Measurements from ENCODE around the gene STAC3.

The STAC3 gene

GRCh38 chr12:57254506-57255280 is 3.7 kb upstream of the STAC3 start:
- no peak for DNase-seq

GRCh38 chr12:57250541-57250940 is 446 bp downstream of the STAC3 start:
- no peak for DNase-seq

DNA sequence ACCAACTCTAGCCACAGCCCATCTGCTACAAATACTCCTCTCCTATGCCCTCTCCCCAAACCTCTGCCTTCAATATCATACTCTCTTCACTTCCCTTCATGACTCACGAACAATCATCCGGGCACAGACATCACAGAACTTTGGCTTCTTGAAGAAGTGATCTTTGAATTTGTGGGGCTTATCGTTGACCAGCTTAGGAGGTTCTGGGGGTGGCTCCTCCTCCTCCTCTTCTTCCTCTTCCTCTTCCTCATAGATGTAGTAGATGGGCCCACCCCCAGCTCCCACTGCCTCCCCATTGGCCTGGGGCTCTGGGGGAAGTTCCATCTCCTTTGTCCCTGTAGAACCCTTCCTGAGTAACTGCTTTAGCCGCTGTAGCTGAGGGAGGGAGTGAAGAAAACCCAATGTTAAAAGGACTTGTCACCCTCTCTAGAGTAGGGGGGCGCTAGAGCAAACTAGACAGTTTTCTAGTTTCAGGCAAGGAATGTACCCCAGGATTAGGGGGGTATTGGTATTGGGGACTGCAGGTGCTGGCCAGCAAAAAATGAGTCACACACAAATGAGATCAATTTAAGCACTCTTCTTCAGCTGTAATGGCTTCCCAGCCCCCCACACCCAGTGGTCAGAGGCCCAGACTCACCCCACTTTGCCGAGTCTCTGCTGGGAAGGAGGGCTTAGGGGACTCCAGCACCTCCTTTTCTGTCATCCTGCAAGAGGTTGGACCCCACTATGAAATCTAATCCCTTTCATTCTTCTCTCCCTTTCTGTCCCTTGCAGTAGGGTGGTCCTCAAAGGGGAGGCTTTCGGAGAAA is 1.8 kb downstream of the STAC3 start:
- DNase-seq, result no peak

- no peak for DNase-seq
Measured at GRCh38 chr12:57247041-57247440, 3.9 kb downstream of the STAC3 start.

- DNase-seq, result no peak
Measured at GRCh38 chr12:57244312-57244696, 6.7 kb downstream of the STAC3 start.

GRCh38 chr12:57243521-57244311 is 7.3 kb downstream of the STAC3 start:
- peak; percentile 67 for DNase-seq

GRCh38 chr12:57242691-57243454 is 8.1 kb downstream of the STAC3 start:
- peak; percentile 65 for DNase-seq

- DNase-seq, result no peak
Measured at GRCh38 chr12:57242329-57242690, 8.7 kb downstream of the STAC3 start.

- DNase-seq, result no peak
Measured at GRCh38 chr12:57241402-57242310, 9.3 kb downstream of the STAC3 start.

DNA sequence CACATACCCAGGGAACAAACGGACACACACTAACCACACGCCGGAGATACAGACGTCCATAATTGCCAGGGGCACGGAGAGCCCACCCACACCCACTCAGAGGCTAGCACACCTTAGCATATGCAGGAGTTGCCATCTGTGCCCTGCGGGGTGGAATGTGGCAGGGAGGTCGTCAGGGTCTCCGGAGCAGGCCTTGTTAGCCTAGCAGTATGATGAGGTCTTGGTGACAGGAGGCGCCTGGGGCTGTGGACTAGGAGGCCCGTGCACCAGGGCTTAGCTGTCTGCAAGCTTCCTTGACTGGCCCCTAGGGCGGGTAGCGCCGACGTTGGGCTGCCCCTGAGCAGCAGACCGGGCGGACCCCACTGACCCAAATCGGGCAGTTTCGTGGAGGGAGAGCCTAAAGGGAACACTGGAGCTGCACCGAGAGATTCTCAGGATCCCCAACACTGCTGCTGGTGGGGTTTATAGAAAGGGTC is 10.0 kb downstream of the STAC3 start:
- DNase-seq, result no peak

DNA sequence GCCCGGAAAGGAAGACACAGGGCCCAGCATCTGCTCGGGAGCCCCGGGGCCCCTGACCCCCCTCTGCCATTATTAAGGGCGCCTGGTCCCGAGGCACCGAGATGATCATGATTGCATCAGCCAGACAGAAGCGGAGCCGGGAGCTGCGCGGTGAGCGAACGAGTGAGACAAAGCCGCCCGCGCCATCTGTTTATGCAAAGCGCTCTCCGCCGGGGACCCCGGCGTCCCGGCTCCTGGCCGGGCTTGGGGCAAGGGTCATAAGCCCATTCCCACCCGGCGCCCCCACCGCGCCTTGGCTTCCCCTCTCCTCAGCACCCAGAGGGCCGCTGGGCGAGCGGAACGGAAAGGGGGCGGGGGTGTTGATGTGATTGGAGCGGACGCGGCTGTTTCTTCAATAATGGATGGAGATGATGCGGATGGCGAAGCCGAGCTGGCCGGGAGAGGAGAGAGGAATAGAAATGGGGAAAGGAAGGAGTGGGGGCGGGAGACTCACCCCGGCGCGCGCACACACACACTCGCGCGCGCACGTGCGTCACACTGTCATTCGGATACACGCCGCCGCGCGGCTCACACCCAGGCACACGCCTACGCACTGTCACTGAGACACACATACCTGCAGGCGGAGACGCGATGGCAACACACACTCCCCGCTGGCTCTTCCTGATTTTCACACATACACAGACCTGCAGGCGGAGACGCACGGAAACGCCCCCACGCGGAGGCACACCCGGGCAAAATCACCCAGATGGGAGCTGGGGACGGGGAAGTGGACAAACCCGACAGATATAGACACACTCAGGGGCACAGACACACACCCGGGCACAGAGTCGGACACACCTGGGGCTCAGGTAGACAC is 10.7 kb downstream of the STAC3 start:
- DNase-seq, result peak; percentile 75

DNA sequence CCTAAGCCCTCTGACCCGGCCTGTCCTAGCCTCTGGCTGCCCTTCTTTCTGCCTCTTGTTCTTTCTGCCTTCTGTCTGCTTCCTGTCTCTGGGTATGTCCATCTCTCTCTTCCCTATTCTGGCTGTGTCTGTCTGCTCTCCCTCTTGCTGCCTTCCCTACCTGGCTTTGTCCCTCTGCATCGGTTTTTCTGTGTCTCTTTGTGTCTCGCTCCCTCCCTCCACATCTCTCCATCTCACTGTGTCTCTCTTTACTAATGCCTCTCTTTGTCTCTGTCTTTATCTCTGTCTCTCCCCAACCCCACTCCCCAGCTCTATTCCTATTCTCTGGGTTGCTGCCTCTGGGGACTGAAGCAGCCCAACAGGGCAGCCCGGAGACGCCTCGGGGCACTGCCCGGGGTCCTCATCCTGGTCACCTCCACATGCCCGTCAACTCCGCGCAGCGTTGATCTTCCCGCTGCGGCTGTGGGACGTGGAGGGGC is 11.4 kb downstream of the STAC3 start:
- DNase-seq, result no peak

DNA sequence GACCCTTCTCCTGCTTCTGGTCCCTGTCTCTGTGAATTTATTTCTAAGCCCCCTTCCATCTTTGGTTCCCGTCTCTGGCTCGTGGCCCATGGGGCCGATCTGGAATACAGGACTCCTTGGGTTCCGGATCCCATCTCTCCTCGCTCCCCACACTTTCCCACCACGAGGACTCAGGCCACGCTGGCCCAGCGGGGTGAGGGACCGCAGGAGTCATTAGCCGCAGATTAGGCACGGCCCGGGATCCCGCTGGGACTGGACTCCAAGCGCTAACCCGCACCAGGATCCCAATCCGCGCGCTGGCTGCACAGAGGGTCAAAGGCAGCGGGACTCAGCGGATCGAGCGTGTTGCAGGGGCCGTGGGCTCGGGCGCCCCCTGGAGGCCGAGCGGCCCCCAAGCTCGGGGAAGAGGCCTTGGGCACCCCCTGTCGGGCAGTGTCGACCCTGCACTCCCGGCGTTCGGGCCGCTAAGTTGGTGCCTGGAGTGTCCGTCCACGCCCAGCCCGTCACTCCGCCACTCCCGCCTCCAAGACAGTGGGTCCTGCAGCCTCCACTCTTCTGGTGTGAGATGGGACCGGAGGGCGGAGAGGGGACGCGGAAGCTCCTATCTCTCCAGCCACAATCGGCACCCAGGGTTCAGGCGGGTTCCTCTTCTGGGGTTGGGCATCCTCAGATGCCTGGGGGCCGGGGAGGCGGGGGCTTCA is 12.0 kb downstream of the STAC3 start:
- DNase-seq, result peak; percentile 91

GRCh38 chr12:57237932-57238853 is 12.8 kb downstream of the STAC3 start:
- peak; percentile 46 for DNase-seq

- DNase-seq, result no peak
Measured at GRCh38 chr12:57237596-57237931, 13.4 kb downstream of the STAC3 start.

- peak; percentile 68 for DNase-seq
Measured at GRCh38 chr12:57236925-57237595, 13.9 kb downstream of the STAC3 start.

DNA sequence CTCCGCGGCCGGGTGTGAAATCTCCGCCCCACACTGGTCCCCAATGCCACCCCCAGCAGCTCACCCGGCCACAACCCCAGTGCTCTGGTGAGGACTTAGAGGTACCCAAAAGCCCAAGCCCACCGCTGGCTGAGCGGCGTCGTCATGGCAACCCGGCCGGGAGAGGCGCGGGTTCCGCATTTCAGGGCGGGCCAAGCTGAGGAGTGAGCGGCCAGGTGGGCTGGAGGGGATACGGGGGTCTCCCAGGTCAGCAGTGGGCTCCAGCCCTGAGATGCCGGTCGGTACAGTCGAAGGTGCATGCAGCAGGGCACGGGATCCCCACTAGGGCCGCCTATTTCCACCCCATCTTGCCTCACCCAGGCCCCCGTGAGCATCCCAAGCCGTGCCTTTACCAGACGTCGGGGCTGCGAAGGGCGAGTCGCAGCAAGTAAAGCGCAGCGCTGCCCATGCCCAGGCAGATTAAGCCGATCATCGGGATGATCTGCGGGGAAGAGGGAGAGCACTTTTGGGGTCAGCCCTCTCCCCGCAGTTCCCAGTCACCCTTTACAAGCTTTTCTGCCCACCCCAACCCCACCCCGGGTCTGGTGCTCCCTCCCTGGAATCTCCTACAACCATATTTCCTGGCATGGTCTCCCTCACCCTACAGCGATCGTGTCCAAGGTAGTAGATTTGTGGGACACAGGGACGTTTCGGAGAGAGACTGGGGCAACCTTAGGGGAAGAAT is 14.6 kb downstream of the STAC3 start:
- no peak for DNase-seq

All from fibroblast of skin of scalp (primary cell).